SK-N-SH (cell line): ENCODE results near the gene ADGRA1.

Source experiments
- CHD2 ChIP-seq: fragments of 150-350 bp; IDR thresholded peaks from 2 replicates; pipeline ENCODE4 v1.6.1; 2018; ENCODE audit warnings: low read length; ENCODE audit not compliant: partially characterized antibody
- CTCF ChIP-seq: fragments of 200-600 bp; sonication (generic); IDR thresholded peaks from 2 replicates; pipeline ENCODE4 v1.6.1; 2017; ENCODE audit warnings: antibody characterized with exemption, mild to moderate bottlenecking, moderate library complexity
- MAX ChIP-seq: IDR thresholded peaks from 2 replicates; pipeline ENCODE4 v1.4.0; 2012; ENCODE audit warnings: low read depth
- POLR2AphosphoS5 ChIP-seq: IDR thresholded peaks from 2 replicates; pipeline ENCODE4 v1.6.1; 2012; ENCODE audit warnings: low read depth, low read length
- REST ChIP-seq: IDR thresholded peaks from 2 replicates; pipeline ENCODE4 v1.6.1; 2012; ENCODE audit warnings: mild to moderate bottlenecking, low read depth, low read length, moderate library complexity
- RFX5 ChIP-seq: IDR thresholded peaks from 2 replicates; pipeline ENCODE4 v1.6.1; 2012; ENCODE audit warnings: mild to moderate bottlenecking, improper control_type of control experiment, low read length
- TEAD4 ChIP-seq: IDR thresholded peaks from 2 replicates; pipeline ENCODE4 v1.4.0; 2012; ENCODE audit warnings: mild to moderate bottlenecking, borderline replicate concordance; ENCODE audit not compliant: insufficient read depth
- YY1 ChIP-seq: IDR thresholded peaks from 2 replicates; pipeline ENCODE4 v1.4.0; 2012; ENCODE audit warnings: low read depth, mild to moderate bottlenecking

GRCh38 chr10:133164816-133165555 lies 77.3 kb downstream of the ADGRA1 start:
- TF ChIP-seq CTCF (no peak), CHD2 (no peak), YY1 (no peak), REST (no peak), TEAD4 (no peak), MAX (no peak), POLR2AphosphoS5 (no peak), RFX5 (no peak)
